SH-SY5Y (cell line): Measurements from ENCODE around the gene GALR3.

ENCODE experiments used
- GATA2 ChIP-seq: IDR thresholded peaks from 2 replicates; pipeline ENCODE4 v1.6.1; 2011; ENCODE audit warnings: mild to moderate bottlenecking, low read depth, low read length
- GATA3 ChIP-seq: IDR thresholded peaks from 2 replicates; pipeline ENCODE4 v1.6.1; 2011; ENCODE audit warnings: low read depth, mild to moderate bottlenecking, low read length, moderate library complexity

- TF ChIP-seq GATA2 (no peak), GATA3 (no peak)
Measured at GRCh38 chr22:37784829-37785495, 38.2 kb upstream of the GALR3 start.
